Dermis blood vessel endothelial cell (primary cell): ENCODE data around the gene SIX3. TPM values are rescaled to one million over a fixed set of nuclear protein-coding genes. Genes with fewer than 3 reads are reported as not detected.
A peak's percentile ranks its signal among the peaks of the same experiment; 100 is the strongest.

Source experiments
- DNase-seq: peaks from one replicate; pipeline ENCODE4 v3.0.0; 2010
- total RNA-seq: library from RNA; depleted of rRNA; stranded (reverse); fragments of >200 nt; gene quantifications from 2 replicates; pipeline ENCODE4 v1.2.3, GENCODE V29; 2014

Gene SIX3
- total RNA-seq, 1 donor from 2014 or later: not detected

- no peak for DNase-seq
Measured at GRCh38 chr2:44944102-44944951, 2.8 kb downstream of the SIX3 start.

GRCh38 chr2:44944952-44945612 lies 3.6 kb downstream of the SIX3 start:
- no peak for DNase-seq

- DNase-seq: no peak
Measured at GRCh38 chr2:44945676-44946371, 4.3 kb downstream of the SIX3 start.

- DNase-seq: no peak
Measured at GRCh38 chr2:44946372-44947027, 5.0 kb downstream of the SIX3 start.

- no peak for DNase-seq
Measured at GRCh38 chr2:44947028-44947375, 5.5 kb downstream of the SIX3 start.

- DNase-seq: no peak
Measured at GRCh38 chr2:44948565-44949328, 7.2 kb downstream of the SIX3 start.

- DNase-seq: peak; percentile 37
Measured at GRCh38 chr2:44949329-44950151, 8.0 kb downstream of the SIX3 start.

GRCh38 chr2:44950646-44951045 lies 9.1 kb downstream of the SIX3 start:
- DNase-seq: no peak

- no peak for DNase-seq
Measured at GRCh38 chr2:44951124-44951523, 9.6 kb downstream of the SIX3 start.

GRCh38 chr2:44951714-44952113 lies 10.2 kb downstream of the SIX3 start:
- no peak for DNase-seq

GRCh38 chr2:44952143-44952805 lies 10.8 kb downstream of the SIX3 start:
- peak; percentile 82 for DNase-seq

GRCh38 chr2:44952806-44953498 lies 11.4 kb downstream of the SIX3 start:
- no peak for DNase-seq

GRCh38 chr2:44953499-44953883 lies 12.0 kb downstream of the SIX3 start:
- no peak for DNase-seq

- DNase-seq: no peak
Measured at GRCh38 chr2:44954447-44954888, 13.0 kb downstream of the SIX3 start.

GRCh38 chr2:44954889-44955592 lies 13.5 kb downstream of the SIX3 start:
- DNase-seq: peak; percentile 15

GRCh38 chr2:44955593-44956392 lies 14.3 kb downstream of the SIX3 start:
- peak; percentile 84 for DNase-seq

- no peak for DNase-seq
Measured at GRCh38 chr2:44956843-44957242, 15.3 kb downstream of the SIX3 start.

- DNase-seq: no peak
Measured at GRCh38 chr2:44957656-44958327, 16.3 kb downstream of the SIX3 start.
